GM12875 (cell line): ENCODE measurements around the gene MADCAM1.

ENCODE experiments used
- H3K4me3 ChIP-seq: one replicate; pipeline ENCODE4 v1.5.1; 2011; ENCODE audit warnings: low read depth, low read length, control low read depth
- CTCF ChIP-seq: IDR thresholded peaks from 2 replicates; pipeline ENCODE4 v1.5.1; 2011; ENCODE audit warnings: low read depth, mild to moderate bottlenecking, control low read depth, inconsistent platforms, low read length, moderate library complexity, borderline replicate concordance; ENCODE audit not compliant: insufficient read depth

Gene MADCAM1

DNA sequence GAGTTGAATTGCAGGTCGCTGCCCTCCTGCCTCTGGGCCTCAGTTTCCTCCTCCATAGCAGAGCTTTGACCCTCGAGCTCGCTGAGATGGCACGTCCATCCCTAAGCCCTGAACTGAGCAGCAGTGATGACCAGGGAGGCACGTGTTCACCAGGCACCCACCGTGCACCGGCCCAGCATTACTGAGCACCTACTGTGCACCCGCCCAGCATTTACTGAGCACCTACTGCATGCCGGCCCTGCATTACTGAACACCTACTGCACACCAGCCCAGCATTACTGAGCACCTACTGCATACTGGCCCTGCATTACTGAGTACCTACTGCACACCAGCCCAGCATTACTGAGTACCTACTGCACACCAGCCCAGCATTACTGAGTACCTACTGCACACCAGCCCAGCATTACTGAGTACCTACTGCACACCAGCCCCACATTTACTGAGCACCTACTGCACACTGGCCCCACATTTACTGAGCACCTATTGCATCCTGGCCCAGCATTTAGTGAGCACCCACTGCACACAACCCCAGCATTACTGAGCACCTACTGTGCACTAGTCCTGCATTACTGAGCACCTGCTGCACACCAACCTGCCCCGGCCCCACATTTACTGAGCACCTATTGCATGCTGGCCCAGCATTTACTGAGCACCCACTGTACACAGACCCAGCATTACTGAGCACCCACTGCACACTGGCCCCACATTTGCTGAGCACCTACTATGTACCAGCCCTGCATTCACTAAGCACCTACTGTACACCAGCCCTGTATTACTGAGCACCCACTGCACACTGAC, 17.3 kb downstream of the MADCAM1 start:
- no peak overlapping the region for H3K4me3 ChIP-seq
- no peak for TF ChIP-seq CTCF

- H3K4me3 ChIP-seq: no peak overlapping the region
- no peak for TF ChIP-seq CTCF
Observed at GRCh38 chr19:514166-514663, 17.9 kb downstream of the MADCAM1 start.

DNA sequence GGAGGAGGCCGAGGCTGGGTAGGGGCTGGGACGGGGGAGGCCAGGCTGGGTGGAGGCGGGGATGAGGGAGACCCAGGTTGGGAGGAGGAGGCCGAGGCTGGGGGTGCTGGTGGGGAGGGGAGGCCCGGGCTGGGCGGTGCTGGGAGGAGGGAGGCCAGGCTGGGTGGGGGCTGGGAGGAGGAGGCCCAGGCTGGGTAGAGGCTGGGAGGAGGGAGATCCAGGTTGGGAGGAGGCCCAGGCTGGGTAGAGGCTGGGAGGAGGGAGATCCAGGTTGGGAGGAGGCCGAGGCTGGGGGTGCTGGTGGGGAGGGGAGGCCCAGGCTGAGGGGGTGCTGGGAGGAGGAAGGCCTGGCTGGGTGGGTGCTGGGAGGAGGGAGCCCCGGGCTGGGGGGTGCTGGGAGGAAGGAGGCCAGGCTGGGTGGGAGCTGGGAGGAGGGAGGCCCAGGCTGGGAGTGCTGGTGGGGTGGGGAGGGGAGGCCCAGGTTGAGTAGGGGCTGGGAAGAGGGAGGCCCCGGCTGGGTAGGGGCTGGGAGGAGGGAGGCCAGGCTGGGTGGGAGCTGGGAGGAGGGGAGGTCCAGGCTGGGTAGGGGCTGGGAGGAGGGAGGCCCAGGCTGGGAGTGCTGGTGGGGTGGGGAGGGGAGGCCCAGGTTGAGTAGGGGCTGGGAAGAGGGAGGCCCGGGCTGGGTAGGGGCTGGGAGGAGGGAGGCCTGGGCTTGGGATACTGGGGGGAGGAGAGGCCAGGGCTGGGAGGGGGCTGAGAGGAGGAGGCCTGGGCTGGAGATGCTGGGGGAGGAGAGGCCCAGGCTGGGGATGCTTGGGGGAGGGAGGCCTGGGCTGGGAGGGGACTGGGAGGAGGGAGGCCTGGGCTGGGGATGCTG, 21.7 kb downstream of the MADCAM1 start:
- TF ChIP-seq CTCF: no peak

DNA sequence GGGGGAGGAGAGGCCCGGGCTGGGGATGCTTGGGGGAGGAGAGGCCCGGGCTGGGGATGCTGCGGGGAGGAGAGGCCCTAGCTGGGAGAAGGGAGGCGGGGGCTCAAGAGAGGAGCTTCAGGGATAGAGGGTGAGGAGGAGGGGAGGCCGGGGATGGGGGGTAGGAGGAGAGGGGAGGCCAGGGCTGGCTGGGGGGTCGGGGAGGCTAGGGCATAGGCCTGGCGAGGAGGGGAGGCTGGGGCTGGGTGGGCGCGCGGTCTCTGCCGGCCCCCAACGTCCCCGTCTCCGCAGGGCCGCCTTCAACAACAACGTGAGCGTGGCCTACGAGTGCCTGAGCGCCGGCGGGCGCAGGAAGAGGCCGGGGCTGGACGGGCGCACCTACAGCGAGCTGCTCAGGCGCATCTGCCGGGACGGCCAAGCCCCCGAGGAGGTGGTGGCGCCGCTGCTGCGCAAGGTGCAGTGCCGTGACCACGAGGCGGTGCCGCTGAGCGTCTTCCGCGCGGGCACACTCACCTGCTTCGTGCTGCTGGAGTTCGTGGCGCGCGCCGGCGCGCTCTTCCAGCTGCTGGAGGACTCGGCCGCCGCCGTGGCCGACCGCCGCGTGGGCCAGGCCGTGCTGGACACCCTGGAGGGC, 22.4 kb downstream of the MADCAM1 start:
- no peak for TF ChIP-seq CTCF

More for the DNA sequence above, 21.7 kb downstream of the MADCAM1 start:
- H3K4me3 ChIP-seq: no peak overlapping the region

DNA sequence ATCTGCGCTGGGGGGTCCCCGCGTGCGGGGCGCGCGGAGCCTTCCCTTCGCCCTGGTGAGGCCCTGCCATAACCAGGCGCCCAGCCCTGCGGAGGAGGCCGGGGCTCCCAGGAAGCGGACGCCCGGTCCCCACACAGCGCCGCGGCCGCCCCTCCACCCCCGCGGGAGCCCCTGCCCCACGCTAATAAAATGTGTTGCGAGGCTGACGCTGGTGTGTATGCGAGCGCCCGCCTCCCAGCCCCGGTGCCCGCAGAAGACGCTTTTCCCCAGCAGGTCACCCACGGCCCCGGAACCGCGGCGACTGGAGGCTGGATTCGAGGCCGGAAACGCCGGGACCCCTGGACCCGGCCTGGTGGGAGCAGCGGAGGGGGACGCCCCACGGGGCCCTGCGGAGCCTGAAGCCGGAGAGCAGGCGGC, 23.2 kb downstream of the MADCAM1 start:
- H3K4me3 ChIP-seq: no peak overlapping the region
- TF ChIP-seq CTCF: no peak

More for the DNA sequence above, 22.4 kb downstream of the MADCAM1 start:
- no peak overlapping the region for H3K4me3 ChIP-seq

GRCh38 chr19:522726-523125, 26.4 kb downstream of the MADCAM1 start:
- no peak overlapping the region for H3K4me3 ChIP-seq
- TF ChIP-seq CTCF: no peak
